Stimulated activated CD4-positive, alpha-beta T cell treated with anti-CD3 and anti-CD28 coated beads, Interleukin-1b, Interleukin-23, amount 100 ng/mL, for 1 hour (primary cell): ENCODE measurements around the gene ENO2.
"Not testable (repeated sequence)": the region's sequence is repeated elsewhere in the genome, so short reads cannot be mapped to it uniquely, and the experiment has no call there.

Experiments used
- DNase-seq, 2 donors: peaks; one replicate each; pipeline ENCODE4 v3.0.0-alpha.2; 2020; ENCODE audit warnings: low read depth in 2 of 2

ENO2 gene

DNA sequence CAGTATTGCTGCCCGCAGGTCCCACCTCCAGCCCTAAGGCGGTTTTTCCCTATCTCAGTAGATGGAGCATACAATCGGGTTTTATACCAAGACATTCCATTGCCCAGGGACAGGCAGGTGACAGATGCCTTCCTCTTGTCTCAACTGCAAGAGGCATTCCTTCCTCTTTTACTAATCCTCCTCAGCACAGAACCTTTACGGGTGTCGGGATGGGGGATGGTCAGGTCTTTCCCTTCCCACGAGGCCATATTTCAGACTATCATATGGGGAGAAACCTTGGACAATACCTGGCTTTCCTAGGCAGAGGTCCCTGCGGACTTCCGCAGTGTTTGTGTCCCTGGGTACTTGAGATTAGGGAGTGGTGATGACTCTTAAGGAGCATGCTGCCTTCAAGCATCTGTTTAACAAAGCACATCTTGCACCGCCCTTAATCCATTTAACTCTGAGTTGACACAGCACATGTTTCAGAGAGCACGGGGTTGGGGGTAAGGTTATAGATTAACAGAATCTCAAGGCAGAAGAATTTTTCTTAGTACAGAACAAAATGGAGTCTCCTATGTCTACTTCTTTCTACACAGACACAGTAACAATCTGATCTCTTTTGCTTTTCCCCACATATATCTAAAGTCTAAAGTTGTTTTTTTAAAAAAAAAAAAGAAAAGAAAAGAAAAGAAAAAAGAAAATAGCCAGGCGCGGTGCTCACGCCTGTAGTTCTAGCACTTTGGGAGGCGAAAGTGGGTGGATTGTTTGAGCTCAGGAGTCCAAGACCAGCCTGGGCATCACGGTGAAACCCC is 28.0 kb upstream of the ENO2 start:
- DNase-seq = not testable (repeated sequence)

DNA sequence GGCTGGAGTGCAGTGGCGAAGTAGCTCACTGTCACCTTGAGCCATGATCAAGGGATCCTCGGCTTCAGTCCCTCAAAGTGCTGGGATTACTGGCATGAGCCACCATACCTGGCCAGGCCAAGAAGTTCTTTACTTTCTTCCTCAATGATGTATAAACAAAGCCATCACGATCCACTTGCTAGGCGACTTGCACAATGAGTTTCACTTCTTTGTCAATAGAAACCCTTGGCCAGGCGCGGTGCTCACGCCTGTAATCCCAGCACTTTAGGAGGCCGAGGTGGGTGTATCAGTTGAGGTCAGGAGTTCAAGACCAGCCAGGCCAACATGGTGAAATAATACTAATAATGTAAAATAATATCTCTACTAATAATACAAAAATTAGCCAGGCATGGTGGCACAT is 26.9 kb upstream of the ENO2 start:
- no peak for DNase-seq

DNA sequence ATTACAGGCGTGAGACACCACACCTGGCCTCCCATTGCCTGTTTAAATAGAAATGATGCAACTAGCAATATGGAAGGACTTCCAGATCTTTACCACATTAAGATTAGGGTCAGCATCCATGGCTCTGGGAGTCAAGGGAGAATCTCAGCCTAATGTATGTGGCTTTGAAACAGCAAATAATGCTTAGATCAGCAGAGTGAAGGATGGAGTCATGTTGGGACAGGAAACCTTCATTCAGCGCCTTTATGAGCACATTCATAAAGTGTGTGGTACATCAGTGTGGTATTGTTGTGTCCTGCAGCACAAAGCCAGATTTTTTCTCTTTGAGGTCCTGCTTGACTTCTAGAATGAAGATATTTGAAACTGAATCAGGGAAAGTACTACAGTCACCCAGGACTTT is 26.0 kb upstream of the ENO2 start:
- no peak for DNase-seq

DNA sequence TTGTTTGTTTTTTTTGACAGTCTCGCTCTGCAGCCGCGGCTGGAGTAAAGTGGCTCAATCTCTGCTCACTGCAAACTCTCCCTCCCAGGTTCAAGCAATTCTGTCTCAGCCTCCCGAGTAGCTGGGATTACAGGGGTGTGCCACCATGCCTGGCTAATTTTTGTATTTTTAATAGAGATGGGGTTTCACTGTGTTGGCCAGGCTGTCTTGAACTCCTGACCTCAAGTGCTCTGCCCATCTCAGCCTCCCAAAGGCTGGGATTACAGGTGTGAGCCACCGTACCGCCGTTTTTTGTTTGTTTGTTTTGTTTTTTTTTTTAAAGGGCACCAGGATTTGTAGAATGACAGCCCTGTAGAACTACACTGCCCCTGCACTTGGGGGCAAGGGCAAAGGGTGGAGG is 25.6 kb upstream of the ENO2 start:
- not testable (repeated sequence) for DNase-seq

DNA sequence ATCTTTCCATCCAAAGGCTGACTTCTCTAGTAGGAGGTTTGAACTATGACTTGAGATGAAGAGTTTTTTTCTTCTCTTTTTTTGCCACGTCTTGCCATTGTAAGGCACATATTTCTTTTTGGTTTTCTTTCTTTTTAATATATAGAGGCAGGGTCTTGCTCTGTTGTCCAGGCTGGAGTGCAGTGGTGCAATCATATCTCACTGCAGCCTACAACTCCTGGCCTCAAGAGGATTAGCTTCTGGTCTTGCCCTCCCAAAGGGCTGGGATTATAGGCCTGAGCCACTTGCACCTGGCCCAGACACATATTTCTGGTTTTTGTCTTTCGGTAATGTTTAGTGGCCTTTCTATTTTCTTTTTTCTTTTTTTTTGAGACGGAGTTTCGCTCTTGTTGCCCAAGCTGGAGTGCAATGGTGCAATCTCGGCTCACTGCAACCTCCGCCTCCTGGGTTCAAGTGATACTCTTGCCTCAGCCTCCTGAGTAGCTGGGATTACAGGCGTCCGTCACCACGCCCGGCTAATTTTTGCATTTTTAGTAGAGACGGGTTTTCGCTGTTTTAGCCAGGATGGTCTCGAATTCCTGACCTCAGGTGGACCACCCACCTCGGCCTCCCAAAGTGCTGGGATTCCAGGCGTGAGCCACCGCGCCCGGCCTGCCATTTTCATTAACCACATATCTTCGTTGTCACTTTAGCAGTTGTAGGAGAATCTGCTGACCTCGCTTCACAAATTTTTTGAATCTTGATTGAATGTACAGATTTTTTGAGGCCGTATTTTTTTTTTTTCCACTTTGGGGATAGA is 24.4 kb upstream of the ENO2 start:
- DNase-seq = not testable (repeated sequence)

DNA sequence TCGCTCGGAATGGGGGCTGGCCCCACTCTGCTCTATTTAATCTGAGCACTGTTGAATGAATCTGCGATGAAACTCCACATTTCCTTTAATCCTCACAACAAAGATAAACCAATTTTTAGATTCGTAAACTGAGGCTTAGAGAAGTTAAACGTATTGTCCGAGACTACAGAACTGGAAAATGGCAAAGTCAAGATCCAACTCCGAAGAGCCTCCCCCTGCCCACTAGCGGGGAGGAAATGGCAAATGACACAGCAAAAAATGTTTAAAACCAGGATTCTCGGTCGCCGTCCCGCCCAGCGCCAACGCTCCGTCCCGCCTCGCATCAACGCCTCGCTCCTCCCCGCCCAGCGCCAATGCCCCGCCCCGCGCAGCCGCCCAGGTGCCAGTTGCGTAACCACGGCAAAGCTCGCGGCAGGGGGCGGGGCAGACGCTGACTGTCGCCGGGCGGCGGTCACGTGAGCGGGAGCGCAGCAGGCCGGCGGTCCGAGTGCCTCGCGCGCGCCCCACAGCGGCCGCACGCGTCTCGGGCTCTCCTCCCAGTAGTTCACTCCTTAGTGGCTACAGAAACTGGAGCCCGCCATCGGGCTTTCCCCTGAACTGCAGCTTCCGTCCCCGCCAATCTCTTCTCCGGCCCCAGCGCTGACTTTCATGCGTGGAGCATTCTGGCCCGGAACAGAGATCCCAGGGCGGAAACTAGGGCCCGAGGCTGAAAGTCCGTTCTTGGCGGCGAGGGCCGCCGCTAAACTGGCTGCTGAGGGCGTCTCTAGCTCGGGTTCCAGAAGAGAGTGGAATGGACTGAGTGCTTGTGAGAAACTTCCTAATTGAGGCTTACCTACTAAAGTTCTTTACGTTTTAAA is 23.4 kb upstream of the ENO2 start:
- DNase-seq = peak; percentile 96 to 98

DNA sequence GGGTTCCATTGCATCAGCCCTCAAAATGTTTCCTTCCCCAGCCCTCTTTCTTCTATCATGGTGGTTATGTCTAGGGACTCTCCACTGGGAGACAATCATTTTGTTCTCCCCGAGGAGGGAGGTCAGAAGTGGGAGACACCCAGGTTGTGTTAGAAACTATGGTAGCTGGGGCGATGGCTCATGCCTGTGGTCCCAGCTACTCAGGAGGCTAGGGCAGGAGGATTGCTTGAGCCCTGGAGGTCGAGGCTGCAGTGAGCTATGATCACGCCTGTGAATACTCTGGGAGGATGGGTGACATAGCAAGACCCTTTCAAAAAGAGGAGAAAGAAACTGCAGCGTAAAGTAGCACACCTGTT is 22.8 kb upstream of the ENO2 start:
- DNase-seq = no peak

DNA sequence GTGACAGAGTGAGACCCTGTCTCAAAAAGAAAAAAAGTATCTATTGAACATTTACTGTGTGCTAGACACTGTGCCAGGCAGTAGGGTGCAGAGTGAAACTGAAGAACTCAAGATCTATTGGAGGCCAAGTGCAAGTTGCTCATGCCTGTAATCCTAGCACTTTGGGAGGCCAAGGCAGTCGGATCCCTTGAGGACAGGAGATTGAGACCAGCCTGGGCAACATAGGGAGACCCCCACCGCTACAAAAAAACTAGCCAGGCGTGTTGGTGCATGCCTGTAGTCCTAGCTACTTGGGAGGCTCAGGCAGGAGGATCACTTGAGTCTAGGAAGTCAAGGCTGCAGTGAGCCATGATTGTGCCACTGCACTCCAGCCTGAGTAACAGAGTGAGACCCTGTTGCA is 21.7 kb upstream of the ENO2 start:
- not testable (repeated sequence) for DNase-seq

DNA sequence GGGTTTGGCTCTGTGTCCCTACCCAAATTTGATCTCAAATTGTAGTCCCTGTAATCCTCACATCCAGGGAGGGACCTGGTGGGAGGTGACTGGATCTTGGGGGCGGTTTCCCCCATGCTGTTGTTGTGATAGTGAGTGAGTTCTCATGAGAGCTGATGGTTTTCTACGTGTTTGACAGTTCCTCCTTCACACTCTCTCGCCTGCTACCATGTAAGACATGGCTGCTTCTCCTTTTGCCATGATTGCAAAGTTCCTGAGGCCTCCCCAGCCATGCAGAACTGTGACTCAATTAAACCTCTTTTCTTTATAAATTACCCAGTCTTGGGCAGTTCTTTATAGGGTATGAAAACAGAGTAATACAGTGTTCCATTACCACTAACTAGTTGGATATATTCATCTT is 20.1 kb upstream of the ENO2 start:
- DNase-seq = no peak

DNA sequence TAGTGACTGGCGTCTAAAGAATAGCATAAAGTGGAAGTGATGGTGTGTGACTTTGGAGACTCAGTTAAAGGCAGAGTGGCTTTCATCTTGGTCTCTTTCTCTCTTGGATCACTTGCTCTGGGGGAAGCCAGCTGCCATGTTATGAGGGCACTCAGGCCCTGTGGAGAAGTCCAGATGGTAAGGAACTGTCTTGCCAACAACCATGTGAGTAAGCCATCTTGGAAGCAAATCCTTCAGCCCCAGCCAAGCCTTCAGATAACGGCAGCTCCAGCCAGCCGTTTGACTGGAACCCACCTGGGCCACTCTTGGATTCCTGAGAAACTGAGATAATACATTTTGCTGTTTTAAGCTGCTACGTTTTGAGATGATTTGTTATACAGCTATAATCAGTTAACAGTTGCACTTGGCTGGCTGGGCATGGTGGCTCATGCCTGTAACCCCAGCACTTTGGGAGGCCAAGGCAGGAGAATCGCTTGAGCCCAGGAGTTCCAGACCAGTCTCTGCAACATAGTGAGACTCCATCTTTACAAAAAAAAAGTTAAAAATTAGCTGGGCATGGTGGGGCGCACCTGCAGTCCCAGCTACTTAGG is 17.4 kb upstream of the ENO2 start:
- no peak for DNase-seq

DNA sequence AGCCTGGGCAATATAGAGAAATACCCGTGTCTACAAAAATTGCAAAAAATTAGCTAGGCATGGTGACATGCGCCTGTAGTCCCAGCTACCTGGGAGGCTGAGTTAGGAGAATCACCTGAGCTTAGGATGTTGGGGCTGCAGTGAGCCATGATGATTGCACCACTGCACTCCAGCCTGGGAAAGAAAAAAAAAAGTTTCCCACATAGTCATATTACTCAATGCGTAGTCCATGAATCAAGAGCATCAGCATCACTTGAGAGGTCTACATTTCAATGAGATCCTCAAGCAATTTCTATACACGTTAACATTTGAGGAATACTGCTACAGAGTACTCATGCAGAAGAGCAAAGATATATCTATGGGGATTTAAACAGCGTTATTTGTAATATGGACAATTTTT is 15.0 kb upstream of the ENO2 start:
- DNase-seq = no peak

DNA sequence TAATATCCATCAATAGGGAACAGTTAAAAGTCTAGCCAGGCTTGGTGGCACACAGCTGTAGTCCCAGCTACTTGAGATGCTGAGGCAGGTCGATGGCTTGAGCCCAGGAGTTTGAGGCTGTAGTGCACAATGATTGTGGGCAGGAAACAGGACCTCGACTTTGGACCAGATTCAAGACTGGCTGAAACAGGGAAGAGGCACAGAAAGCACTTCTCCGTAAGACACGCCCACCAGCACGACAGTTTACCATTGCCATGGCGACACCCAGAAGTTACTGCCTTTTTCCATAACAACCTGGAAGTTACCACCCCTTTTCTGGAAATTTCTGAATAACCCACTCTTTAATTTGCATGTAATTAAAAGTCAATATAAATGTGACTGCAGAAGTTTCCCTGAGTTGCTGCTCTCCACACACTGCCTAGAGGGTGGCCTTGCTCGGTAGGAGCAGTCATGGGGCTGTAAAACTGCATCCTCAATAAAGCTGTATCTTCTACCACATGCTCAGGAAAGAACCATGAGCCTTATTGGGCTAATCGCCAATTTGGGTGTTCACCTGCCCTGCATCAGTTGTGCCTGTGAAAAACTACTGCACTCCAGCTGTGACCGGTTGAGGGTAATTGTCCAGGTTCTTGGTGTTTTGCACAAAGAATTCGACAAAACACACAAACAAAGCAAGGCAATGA is 14.4 kb upstream of the ENO2 start:
- DNase-seq = no peak

DNA sequence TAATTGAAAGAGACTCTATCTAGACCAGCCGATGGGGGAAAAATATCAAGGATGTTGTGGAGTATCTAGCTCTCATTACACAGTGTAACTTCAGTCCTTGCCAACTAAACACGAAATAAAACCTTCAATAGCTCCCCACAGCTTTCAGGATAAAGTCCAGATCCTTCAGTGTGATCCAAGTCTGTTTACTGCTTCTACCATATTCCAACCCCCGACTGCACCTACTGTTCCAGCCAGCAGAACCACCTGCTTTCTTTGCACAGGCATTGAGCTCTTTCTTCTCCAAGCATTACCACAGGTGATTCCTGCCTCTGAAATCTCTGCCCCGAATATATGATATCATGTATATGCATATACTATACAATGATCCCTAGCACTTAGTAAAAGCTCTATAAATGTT is 11.9 kb upstream of the ENO2 start:
- no peak for DNase-seq

DNA sequence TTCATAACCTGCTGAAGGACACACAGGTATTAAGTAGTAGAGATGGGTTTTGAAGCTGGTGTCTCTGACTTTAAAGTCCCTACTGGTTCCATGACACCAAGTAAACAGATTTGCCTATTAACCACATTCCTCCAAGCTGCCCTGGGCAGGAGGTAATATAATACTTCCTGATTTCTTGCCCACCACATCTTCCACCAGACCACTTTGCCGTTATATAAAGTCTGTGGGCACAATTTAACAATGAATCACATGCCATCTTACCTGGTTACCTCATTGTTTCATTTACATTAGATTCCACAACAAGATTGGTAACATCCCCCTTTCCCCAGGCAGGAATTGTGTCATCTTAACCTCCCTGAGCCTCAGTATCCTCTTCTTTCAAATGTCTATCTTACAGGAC is 10.7 kb upstream of the ENO2 start:
- no peak for DNase-seq

DNA sequence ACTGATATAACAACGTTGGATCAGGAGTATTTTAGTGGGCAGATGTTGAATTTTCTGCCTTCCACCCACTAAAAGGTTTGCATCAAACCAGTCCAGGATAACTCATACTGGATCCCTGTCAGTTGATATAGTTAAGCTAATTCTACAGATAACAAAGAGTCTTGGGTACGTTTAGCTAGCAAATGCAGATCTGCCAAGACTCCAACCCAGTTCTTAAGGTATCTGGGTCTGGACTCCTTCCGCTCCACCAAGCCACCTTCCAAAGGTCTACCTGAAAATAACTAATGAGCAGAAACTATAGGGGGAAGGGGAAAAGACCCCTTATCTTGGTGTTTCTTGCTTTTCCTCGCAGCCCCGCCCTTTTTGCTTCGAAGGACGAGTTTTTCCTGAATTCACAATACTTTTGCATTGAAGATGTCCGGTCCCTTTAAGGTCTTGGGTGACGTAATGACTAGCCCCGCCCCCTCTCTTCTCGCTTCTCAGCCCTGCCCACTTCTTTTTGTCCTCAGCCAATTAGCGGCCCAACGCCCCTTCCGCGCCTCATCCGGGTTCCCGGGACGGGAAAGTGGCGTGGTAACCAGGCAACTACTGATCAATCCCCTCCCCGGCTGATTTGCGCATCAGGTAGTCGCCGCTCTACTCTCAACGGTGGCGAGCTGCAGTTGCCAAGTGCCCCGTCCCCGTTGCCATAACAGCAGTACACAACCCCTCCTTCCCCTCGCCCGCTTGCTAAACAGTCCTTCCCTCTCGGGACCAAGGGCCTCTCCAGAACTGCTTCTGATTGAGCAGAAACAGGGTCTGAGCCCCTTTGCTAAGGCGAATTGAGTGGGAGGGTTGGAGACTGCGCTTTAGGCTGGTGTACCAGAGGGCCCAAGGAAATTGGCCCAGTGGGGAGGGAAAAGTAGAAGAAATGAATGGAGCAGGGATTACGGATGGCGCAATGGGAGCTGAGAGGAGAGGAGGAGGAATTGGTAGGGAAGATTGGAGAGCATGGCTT is 9.8 kb upstream of the ENO2 start, which contains the start of gene LRRC23:
LRRC23 (plus strand) TSS at position 543 of the 997 bp plus-strand sequence. CDS start 812 bp downstream, outside the sequence.
- DNase-seq = peak; percentile 88 to 92

DNA sequence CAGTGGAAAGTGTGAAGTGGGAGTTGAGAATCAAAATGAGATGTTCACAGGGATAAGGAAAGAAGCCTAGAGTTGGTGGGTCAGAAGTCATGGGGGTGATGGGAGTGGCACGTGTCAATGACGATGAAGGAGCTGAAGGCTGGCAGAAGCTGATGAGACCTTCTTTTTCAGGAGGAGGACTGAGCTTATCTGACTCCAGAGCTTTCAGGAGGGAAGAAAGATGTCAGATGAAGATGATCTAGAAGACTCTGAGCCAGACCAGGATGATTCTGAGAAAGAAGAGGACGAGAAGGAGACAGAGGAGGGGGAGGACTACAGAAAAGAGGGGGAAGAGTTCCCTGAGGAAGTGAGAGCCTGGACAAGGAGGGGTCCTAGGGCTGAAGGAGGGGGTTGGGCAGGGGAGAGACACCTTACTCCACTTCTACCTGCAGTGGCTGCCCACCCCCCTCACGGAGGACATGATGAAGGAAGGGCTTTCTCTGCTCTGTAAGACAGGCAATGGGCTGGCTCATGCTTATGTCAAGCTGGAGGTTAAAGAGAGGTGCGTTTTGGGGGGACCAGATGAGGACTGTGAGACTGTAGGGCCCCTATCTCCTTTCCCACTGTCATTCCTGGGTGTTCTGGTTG is 8.9 kb upstream of the ENO2 start:
- DNase-seq = no peak

DNA sequence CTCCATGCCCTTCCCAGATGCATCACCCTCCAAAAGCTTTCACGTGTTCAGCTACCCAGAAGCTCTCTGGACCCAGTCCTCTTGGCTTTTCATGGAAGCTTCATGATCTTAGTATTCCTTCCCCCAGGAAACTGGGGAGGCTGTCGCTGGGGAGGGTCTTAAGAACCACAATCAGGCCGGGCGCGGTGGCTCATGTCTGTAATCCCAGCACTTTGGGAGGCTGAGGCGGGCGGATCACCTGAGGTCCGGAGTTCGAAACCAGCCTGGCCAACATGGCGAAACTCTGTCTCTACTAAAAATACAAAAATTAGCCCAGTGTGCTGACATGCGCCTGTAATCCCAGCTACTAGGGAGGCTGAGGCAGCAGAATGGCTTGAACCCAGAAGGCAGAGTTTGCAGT is 6.2 kb upstream of the ENO2 start:
- DNase-seq = not testable (repeated sequence)

DNA sequence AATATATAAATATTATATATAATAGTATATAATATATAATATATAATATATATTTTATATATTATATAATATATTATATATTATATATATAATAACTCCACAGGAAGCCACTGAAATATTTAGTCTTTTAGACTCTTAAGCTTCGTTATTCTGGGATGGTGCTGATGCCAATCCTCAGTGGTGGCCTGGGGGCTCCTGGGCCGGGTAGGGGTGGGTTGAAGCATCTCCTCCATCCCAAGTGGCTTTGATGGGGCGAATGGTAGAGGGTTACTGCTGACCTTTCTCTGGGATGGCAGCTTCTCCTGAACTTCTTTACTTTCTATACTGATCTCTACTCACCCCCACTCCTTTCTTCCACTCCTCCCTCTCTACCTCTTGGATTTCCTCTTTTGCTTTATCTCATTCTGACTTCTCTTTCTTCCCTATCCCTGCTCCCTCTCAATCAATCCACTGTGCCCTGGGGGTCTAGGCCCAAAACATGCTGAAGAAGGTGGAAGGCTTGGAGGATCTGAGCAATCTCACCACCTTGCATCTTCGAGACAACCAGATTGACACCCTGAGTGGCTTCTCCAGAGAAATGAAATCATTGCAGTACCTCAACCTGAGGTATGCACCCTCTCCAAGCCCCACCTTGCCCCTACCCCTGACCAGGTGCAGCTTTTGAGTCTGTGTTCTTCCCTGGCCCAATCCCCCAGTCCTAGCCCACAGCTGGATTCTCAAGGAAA is 4.8 kb upstream of the ENO2 start:
- DNase-seq = no peak
